GM23338 (cell line): ENCODE measurements around the gene SPTBN4. TPM values are rescaled to one million over a fixed set of nuclear protein-coding genes. Genes with fewer than 3 reads are reported as not detected.

Experiments used
- ATAC-seq: fragments of 200-7000 bp; cut with Tn5 transposase; 3 replicates; pipeline ENCODE4 v1.9.1; 2020
- DNase-seq: peaks from one replicate; pipeline ENCODE4 v3.0.0-alpha.2; 2015; ENCODE audit warnings: low spot score
- H2AFZ ChIP-seq: fragments of 200-600 bp; sonication (generic); 2 replicates; pipeline ENCODE4 v1.8.0; 2016; ENCODE audit warnings: antibody characterized with exemption, mild to moderate bottlenecking, moderate library complexity
- H3F3A ChIP-seq: fragments of 200-600 bp; sonication (generic); replicated peaks from 2 replicates; pipeline ENCODE4 v1.8.0; 2017; ENCODE audit warnings: antibody characterized with exemption, mixed run types, low read depth
- H3K27ac ChIP-seq: fragments of 200-600 bp; sonication (generic); 2 replicates; pipeline ENCODE4 v1.6.1; 2016; ENCODE audit warnings: low read depth
- H3K27me3 ChIP-seq: fragments of 200-600 bp; sonication (generic); 2 replicates; pipeline ENCODE4 v1.8.0; 2016; ENCODE audit warnings: mild to moderate bottlenecking, mixed run types, moderate library complexity; ENCODE audit not compliant: insufficient read depth
- H3K36me3 ChIP-seq: fragments of 200-600 bp; sonication (generic); 2 replicates; pipeline ENCODE4 v1.8.0; 2016; ENCODE audit warnings: mild to moderate bottlenecking; ENCODE audit not compliant: insufficient read depth
- H3K4me1 ChIP-seq: fragments of 200-600 bp; sonication (generic); 2 replicates; pipeline ENCODE4 v1.8.0; 2016; ENCODE audit warnings: mild to moderate bottlenecking, moderate library complexity; ENCODE audit not compliant: insufficient read depth
- H3K4me2 ChIP-seq: fragments of 200-600 bp; sonication (generic); 2 replicates; pipeline ENCODE4 v1.7.1; 2017; ENCODE audit warnings: mixed run types
- H3K4me3 ChIP-seq: fragments of 200-600 bp; sonication (generic); 2 replicates; pipeline ENCODE4 v1.6.1; 2016; ENCODE audit warnings: mixed run types
- H3K79me2 ChIP-seq: fragments of 200-600 bp; sonication (generic); replicated peaks from 2 replicates; pipeline ENCODE4 v1.8.0; 2017; ENCODE audit warnings: mild to moderate bottlenecking; ENCODE audit not compliant: insufficient read depth
- H3K9me2 ChIP-seq: fragments of 200-600 bp; sonication (generic); 2 replicates; pipeline ENCODE4 v1.8.0; 2017; ENCODE audit not compliant: insufficient read depth
- H4K20me1 ChIP-seq: fragments of 200-600 bp; sonication (generic); replicated peaks from 2 replicates; pipeline ENCODE4 v1.8.0; 2017; ENCODE audit warnings: mild to moderate bottlenecking; ENCODE audit not compliant: insufficient read depth
- H3K27ac Mint-ChIP-seq: 2 replicates; pipeline ENCODE4 v1.8.0; 2020; ENCODE audit warnings: inconsistent platforms, mild to moderate bottlenecking, moderate library complexity, mixed read lengths
- H3K27me3 Mint-ChIP-seq: 3 replicates; pipeline ENCODE4 v1.8.0; 2022; ENCODE audit warnings: low read depth, mild to moderate bottlenecking, moderate library complexity, mixed read lengths, inconsistent platforms; ENCODE audit not compliant: insufficient read depth, poor library complexity
- H3K36me3 Mint-ChIP-seq: 3 replicates; pipeline ENCODE4 v1.8.0; 2021; ENCODE audit warnings: low read depth, mild to moderate bottlenecking, inconsistent platforms, moderate library complexity, mixed read lengths
- H3K4me1 Mint-ChIP-seq: 3 replicates; pipeline ENCODE4 v1.8.0; 2020; ENCODE audit warnings: mild to moderate bottlenecking, inconsistent platforms, mixed read lengths
- H3K4me3 Mint-ChIP-seq: 3 replicates; pipeline ENCODE4 v1.8.0; 2021; ENCODE audit warnings: moderate library complexity, mild to moderate bottlenecking, inconsistent platforms, mixed read lengths
- H3K9me3 Mint-ChIP-seq: 3 replicates; pipeline ENCODE4 v1.8.0; 2020; ENCODE audit warnings: moderate library complexity, mild to moderate bottlenecking, inconsistent platforms, mixed read lengths
- CREB1 ChIP-seq: fragments of 250-450 bp; sonication (Bioruptor Pico); IDR thresholded peaks from 2 replicates; pipeline ENCODE4 v1.5.0; 2020; ENCODE audit warnings: low read depth, mild to moderate bottlenecking, moderate library complexity
- CTCF ChIP-seq, 2 experiments: fragments of 200-600 bp in 1 of 2; sonication (generic) in 1 of 2; conservative IDR thresholded peaks; 2 replicates each; pipeline versions ENCODE4 v1.5.1 to v1.6.1; 2016 to 2017; ENCODE audit warnings: antibody characterized with exemption in 2 of 2, low read depth in 2 of 2, mild to moderate bottlenecking in 2 of 2, moderate library complexity in 1 of 2
- EZH2 ChIP-seq: fragments of 200-600 bp; sonication (generic); IDR thresholded peaks from one replicate; pipeline ENCODE4 v1.8.0; 2017; ENCODE audit warnings: antibody characterized with exemption, mild to moderate bottlenecking, low read depth; ENCODE audit not compliant: unreplicated experiment
- JUNB ChIP-seq: IDR thresholded peaks from one replicate; pipeline ENCODE4 v1.6.1; 2016; ENCODE audit warnings: antibody characterized with exemption; ENCODE audit not compliant: unreplicated experiment
- NANOG ChIP-seq: IDR thresholded peaks from 2 replicates; pipeline ENCODE4 v1.6.1; 2016; ENCODE audit warnings: antibody characterized with exemption, borderline replicate concordance
- POLR2AphosphoS5 ChIP-seq: IDR thresholded peaks from 2 replicates; pipeline ENCODE4 v1.6.1; 2016; ENCODE audit warnings: antibody characterized with exemption, low read depth
- REST ChIP-seq: IDR thresholded peaks from one replicate; pipeline ENCODE4 v1.6.1; 2018; ENCODE audit warnings: antibody characterized with exemption; ENCODE audit not compliant: unreplicated experiment
- ZNF114 ChIP-seq: fragments of 250-450 bp; sonication (Bioruptor Pico); IDR thresholded peaks from 2 replicates; pipeline ENCODE4 v1.5.0; 2020; ENCODE audit warnings: mild to moderate bottlenecking, moderate library complexity
- ZNF331 ChIP-seq: fragments of 250-450 bp; sonication (Bioruptor Pico); IDR thresholded peaks from 2 replicates; pipeline ENCODE4 v1.5.0; 2020; ENCODE audit warnings: low read depth, mild to moderate bottlenecking, moderate library complexity
- ZNF462 ChIP-seq: fragments of 250-450 bp; sonication (Bioruptor Pico); IDR thresholded peaks from 2 replicates; pipeline ENCODE4 v1.5.0; 2020; ENCODE audit warnings: mild to moderate bottlenecking, moderate library complexity
- polyA plus RNA-seq: library from polyadenylated mRNA; unstranded; fragments of >200 nt; fragmentation: Nextera tagmentation; extraction: Ambion mirVana; gene quantifications from 2 replicates; pipeline ENCODE4 v1.2.1, GENCODE V29; 2016
- total RNA-seq: library from RNA; depleted of rRNA; stranded (reverse); fragments of >200 nt; shearing (Covaris generic); gene quantifications from 2 replicates; pipeline ENCODE4 v1.2.3, GENCODE V29; 2014

The SPTBN4 gene
- total and polyA plus RNA-seq, 2 experiments from 2014 or later, result 1.6 to 2.3 TPM

- no peak for TF ChIP-seq ZNF114 (CRISPR knock-in tag)
- no peak for TF ChIP-seq EZH2
- no peak for TF ChIP-seq NANOG
- no peak for TF ChIP-seq CTCF (conservative IDR thresholded peaks at IDR 0.05; ENCODE audit: low read depth in 2 of 2)
- TF ChIP-seq JUNB, result no peak
- TF ChIP-seq CREB1 (CRISPR knock-in tag), result no peak
Measured at GRCh38 chr19:40452016-40452415, 14.8 kb upstream of the SPTBN4 start (continued).

- Histone ChIP-seq H4K20me1 (no peaks in the 10 kb centered on the region), H2AFZ (no peak overlapping the region), H3K9me2 (no peaks in the 10 kb centered on the region), H3K27me3 (no peaks in the 10 kb centered on the region), H3K79me2 (no peaks in the 10 kb centered on the region), H3K27ac (no peak overlapping the region), H3F3A (no peaks in the 10 kb centered on the region), H3K4me3 (no peak overlapping the region), H3K36me3 (no peaks in the 10 kb centered on the region), H3K4me1 (peaks cover 5% of the 10 kb centered on the region; the same call in 1 of the 2 replicates), H3K4me2 (no peak overlapping the region)
- Mint-ChIP-seq H3K27me3 (peaks cover 6% of the 10 kb centered on the region), H3K36me3 (no peaks in the 10 kb centered on the region; the same call in 2 of the 3 replicates), H3K4me3 (no peak overlapping the region; the same call in 2 of the 3 replicates), H3K27ac (0 out of 2 replicates have a peak overlapping the region, but pooled peaks have one; percentile 8), H3K9me3 (no peaks in the 10 kb centered on the region), H3K4me1 (peaks cover 10% of the 10 kb centered on the region)
- no peak for DNase-seq
- no peak for ATAC-seq
- TF ChIP-seq ZNF114 (CRISPR knock-in tag), result no peak
- no peak for TF ChIP-seq CREB1 (CRISPR knock-in tag)
- TF ChIP-seq REST, result no peak
- TF ChIP-seq POLR2AphosphoS5, result no peak
- TF ChIP-seq ZNF331, result no peak
- TF ChIP-seq ZNF462 (CRISPR knock-in tag), result no peak
Measured at GRCh38 chr19:40453151-40453735, 13.6 kb upstream of the SPTBN4 start.
